Measurements from ENCODE around the gene ANKRD22. TPM values are rescaled to one million over a fixed set of nuclear protein-coding genes. Genes with fewer than 3 reads are reported as not detected.

Gene ANKRD22
- total RNA-seq, 1 donor from 2014 or later: not detected

GRCh38 chr10:88880282-88881076 lies 28.8 kb upstream of the ANKRD22 start:
- Histone ChIP-seq H3K4me2 (ENCODE audit: low read length) (peak overlapping the region; percentile 94), H2AFZ (ENCODE audit: low read depth, low read length) (peak overlapping the region; percentile 94), H3K79me2 (ENCODE audit: insufficient read depth, low read length) (peaks cover 31% of the 10 kb centered on the region), H4K20me1 (ENCODE audit: insufficient read depth, low read length) (no peaks in the 10 kb centered on the region), H3K4me1 (ENCODE audit: insufficient read depth, low read length) (peaks cover 28% of the 10 kb centered on the region), H3K36me3 (ENCODE audit: insufficient read depth, low read length) (no peaks in the 10 kb centered on the region), H3K9ac (ENCODE audit: low read length) (peak overlapping the region; percentile 87), H3K27me3 (ENCODE audit: insufficient read depth, low read length) (no peaks in the 10 kb centered on the region), H3K27ac (ENCODE audit: low read depth, low read length) (peak overlapping the region; percentile 81), H3K4me3 (ENCODE audit: insufficient read depth, low read depth, low read length) (peak overlapping the region; percentile 91), H3K9me3 (ENCODE audit: insufficient read depth, low read depth, low read length) (no peaks in the 10 kb centered on the region)
- Mint-ChIP-seq H3K27ac (ENCODE audit: unreplicated experiment) (no peak overlapping the region), H3K36me3 (ENCODE audit: low read depth, unreplicated experiment) (no peaks in the 10 kb centered on the region), H3K4me3 (ENCODE audit: unreplicated experiment) (peak overlapping the region; percentile 89), H3K27me3 (ENCODE audit: low read depth, unreplicated experiment) (peaks cover 9% of the 10 kb centered on the region), H3K4me1 (ENCODE audit: low read depth, unreplicated experiment) (peaks cover 14% of the 10 kb centered on the region), H3K9me3 (ENCODE audit: unreplicated experiment) (no peaks in the 10 kb centered on the region)
- TF ChIP-seq EZH2 (IDR thresholded peaks at IDR 0.05; ENCODE audit: insufficient read depth, low read length) (no peak), CTCF (IDR thresholded peaks at IDR 0.05; ENCODE audit: insufficient read depth, low read depth, low read length) (no peak)
- FAIRE-seq (no peak), DNase-seq (ENCODE audit: low read depth) (peak; percentile 70)

DNA sequence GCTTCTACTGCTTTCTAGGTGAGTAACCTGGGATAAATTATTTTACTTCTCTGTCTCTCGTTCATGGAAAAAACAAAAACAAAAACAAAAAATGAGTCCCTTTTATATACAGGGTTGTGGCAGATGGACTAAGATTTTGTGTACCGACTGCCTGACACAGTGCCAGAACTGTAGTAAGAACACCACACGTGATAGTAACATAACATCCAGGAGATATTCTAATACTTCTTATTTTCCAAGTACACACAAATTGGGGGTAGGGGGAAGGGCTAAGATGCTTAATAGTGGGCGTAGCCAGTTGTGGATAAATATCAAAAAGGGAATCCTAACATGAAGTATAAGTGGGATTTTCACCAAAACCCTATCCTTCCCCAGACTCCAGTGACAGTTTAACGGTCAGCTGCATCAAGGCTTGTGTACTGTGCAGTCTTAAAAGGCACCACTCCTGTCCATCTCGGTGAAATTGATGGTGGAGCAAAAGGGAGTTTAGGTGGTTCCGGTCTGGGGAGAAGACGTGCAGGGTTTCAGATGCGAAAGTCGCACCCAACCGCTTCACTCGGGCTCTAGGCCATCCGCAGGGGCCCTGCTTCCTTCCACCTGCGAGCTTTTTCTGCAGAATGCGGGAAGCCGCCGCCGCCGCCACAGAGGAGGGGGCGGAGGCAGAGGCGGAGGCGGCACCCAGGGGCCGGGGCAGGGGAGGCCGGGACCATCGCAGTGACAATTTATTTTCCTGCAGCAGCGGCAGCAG lies 28.1 kb upstream of the ANKRD22 start, which contains the start of gene STAMBPL1:
TSS of gene STAMBPL1 (plus strand) at position 712 of the 748 bp plus-strand sequence. CDS start 21,464 bp downstream, outside the sequence.
- Mint-ChIP-seq H3K4me1 (ENCODE audit: low read depth, unreplicated experiment) (peaks cover 14% of the 10 kb centered on the region), H3K4me3 (ENCODE audit: unreplicated experiment) (peak within 1 kb of the TSS; percentile 89), H3K36me3 (ENCODE audit: low read depth, unreplicated experiment) (no peaks in the 10 kb centered on the region), H3K27me3 (ENCODE audit: low read depth, unreplicated experiment) (peaks cover 9% of the 10 kb centered on the region), H3K27ac (ENCODE audit: unreplicated experiment) (no peak within 1 kb of the TSS), H3K9me3 (ENCODE audit: unreplicated experiment) (no peaks in the 10 kb centered on the region)
- H3K9me3 ChIP-seq (ENCODE audit: insufficient read depth, low read depth, low read length): no peaks in the 10 kb centered on the region
- FAIRE-seq (no peak), DNase-seq (ENCODE audit: low read depth) (no peak)
- H3K4me2 ChIP-seq (ENCODE audit: low read length): peak within 1 kb of the TSS; percentile 94
- H3K4me3 ChIP-seq (ENCODE audit: insufficient read depth, low read depth, low read length): peak within 1 kb of the TSS; percentile 91
- no peaks in the 10 kb centered on the region for H4K20me1 ChIP-seq (ENCODE audit: insufficient read depth, low read length)
- H3K27me3 ChIP-seq (ENCODE audit: insufficient read depth, low read length): no peaks in the 10 kb centered on the region
- TF ChIP-seq EZH2 (IDR thresholded peaks at IDR 0.05; ENCODE audit: insufficient read depth, low read length) (no peak), CTCF (IDR thresholded peaks at IDR 0.05; ENCODE audit: insufficient read depth, low read depth, low read length) (no peak)
- peaks cover 28% of the 10 kb centered on the region for H3K4me1 ChIP-seq (ENCODE audit: insufficient read depth, low read length)
- H3K27ac ChIP-seq (ENCODE audit: low read depth, low read length): peak within 1 kb of the TSS; percentile 81
- peaks cover 25% of the 10 kb centered on the region for H3K79me2 ChIP-seq (ENCODE audit: insufficient read depth, low read length)
- peak within 1 kb of the TSS; percentile 87 for H3K9ac ChIP-seq (ENCODE audit: low read length)
- peak within 1 kb of the TSS; percentile 94 for H2AFZ ChIP-seq (ENCODE audit: low read depth, low read length)
- H3K36me3 ChIP-seq (ENCODE audit: insufficient read depth, low read length): no peaks in the 10 kb centered on the region
